Stimulated activated CD8-positive, alpha-beta memory T cell treated with anti-CD3 and anti-CD28 coated beads, Interleukin-15, amount 100 ng/mL, for 1 hour (primary cell): ENCODE measurements around the gene CLDN8.

ENCODE experiments used
- DNase-seq: peaks from one replicate; pipeline ENCODE4 v3.0.0-alpha.2; 2020; ENCODE audit warnings: low read depth

The CLDN8 gene

GRCh38 chr21:30206551-30207251 is 9.2 kb downstream of the CLDN8 start:
- DNase-seq, result no peak

GRCh38 chr21:30200000-30200399 is 15.9 kb downstream of the CLDN8 start:
- DNase-seq, result no peak

GRCh38 chr21:30194701-30195299 is 21.1 kb downstream of the CLDN8 start:
- no peak for DNase-seq

GRCh38 chr21:30193201-30193600 is 22.7 kb downstream of the CLDN8 start:
- no peak for DNase-seq

GRCh38 chr21:30190554-30190953 is 25.3 kb downstream of the CLDN8 start:
- DNase-seq, result no peak

- DNase-seq, result no peak
Measured at GRCh38 chr21:30189773-30190172, 26.1 kb downstream of the CLDN8 start.

GRCh38 chr21:30186242-30186641 is 29.7 kb downstream of the CLDN8 start:
- DNase-seq, result no peak

GRCh38 chr21:30168086-30168485 is 47.8 kb downstream of the CLDN8 start:
- DNase-seq, result no peak

- DNase-seq, result no peak
Measured at GRCh38 chr21:30166705-30167104, 49.2 kb downstream of the CLDN8 start, which contains the start of gene CLDN17. Gene CLDN17 (minus strand): TSS chr21:30166805. CDS start chr21:30166617, 188 bp downstream.

- no peak for DNase-seq
Measured at GRCh38 chr21:30166171-30166570, 49.7 kb downstream of the CLDN8 start.

- DNase-seq, result no peak
Measured at GRCh38 chr21:30164796-30165195, 51.1 kb downstream of the CLDN8 start.
